Activated CD4-positive, alpha-beta T cell treated with anti-CD3 and anti-CD28 coated beads, Interleukin-2, amount 50 U/mL, for 48 hours (primary cell): Measurements from ENCODE around the gene RRBP1.

ENCODE experiments used
- DNase-seq, 2 experiments: peaks; one replicate each; pipeline ENCODE4 v3.0.0-alpha.2; 2020

RRBP1 gene

GRCh38 chr20:17682103-17682888, at the start of gene RRBP1:
Gene RRBP1, minus strand, starts transcription at chr20:17682242. Its CDS starts 21,735 bp downstream, at chr20:17660507.
- peak; percentile 96 for DNase-seq

- no peak for DNase-seq
These were observed 49.2 kb upstream of the RRBP1 start for GRCh38 chr20:17731233-17731632.

- no peak for DNase-seq
These were observed 48.0 kb upstream of the RRBP1 start for GRCh38 chr20:17730071-17730470.

GRCh38 chr20:17728074-17728473, 46.0 kb upstream of the RRBP1 start:
- no peak for DNase-seq

- no peak for DNase-seq
These were observed 45.3 kb upstream of the RRBP1 start for GRCh38 chr20:17727351-17727750.

- no peak for DNase-seq
These were observed 44.9 kb upstream of the RRBP1 start for GRCh38 chr20:17726902-17727301.

GRCh38 chr20:17725094-17725835, 43.2 kb upstream of the RRBP1 start:
- DNase-seq: no peak

- no peak for DNase-seq
These were observed 41.3 kb upstream of the RRBP1 start for GRCh38 chr20:17723301-17723691.

- DNase-seq: no peak
These were observed 40.7 kb upstream of the RRBP1 start for GRCh38 chr20:17722493-17723300.

- DNase-seq: no peak
These were observed 39.9 kb upstream of the RRBP1 start for GRCh38 chr20:17721802-17722486.

- no peak for DNase-seq
These were observed 38.7 kb upstream of the RRBP1 start for GRCh38 chr20:17720755-17721154.

GRCh38 chr20:17716331-17716730, 34.3 kb upstream of the RRBP1 start:
- DNase-seq: no peak

GRCh38 chr20:17715075-17715474, 33.0 kb upstream of the RRBP1 start:
- no peak for DNase-seq

- no peak for DNase-seq
These were observed 32.6 kb upstream of the RRBP1 start for GRCh38 chr20:17714597-17714996.

- no peak for DNase-seq
These were observed 30.7 kb upstream of the RRBP1 start for GRCh38 chr20:17712708-17713107.

- DNase-seq: no peak
These were observed 30.2 kb upstream of the RRBP1 start for GRCh38 chr20:17712201-17712600.

GRCh38 chr20:17711267-17711627, 29.2 kb upstream of the RRBP1 start:
- no peak for DNase-seq

GRCh38 chr20:17710379-17711266, 28.6 kb upstream of the RRBP1 start:
- DNase-seq: no peak

- DNase-seq: no peak
These were observed 27.6 kb upstream of the RRBP1 start for GRCh38 chr20:17709361-17710293.

- no peak for DNase-seq
These were observed 26.8 kb upstream of the RRBP1 start for GRCh38 chr20:17708675-17709360.
